Upper lobe of right lung (tissue), 1 donor: ENCODE results near the gene BABAM2. TPM values are rescaled to one million over a fixed set of nuclear protein-coding genes. Genes with fewer than 3 reads are reported as not detected.

ENCODE experiments used
- ATAC-seq: fragments of 200-7000 bp; cut with Tn5 transposase; one replicate; pipeline ENCODE4 v1.9.1; 2020; ENCODE audit warnings: mild to moderate bottlenecking, moderate library complexity
- DNase-seq: peaks from one replicate; pipeline ENCODE4 v3.0.0-alpha.2; 2020
- H3K27ac ChIP-seq: fragments of 200-600 bp; one replicate; pipeline ENCODE4 v1.8.0; 2022
- H3K27me3 ChIP-seq: fragments of 200-600 bp; one replicate; pipeline ENCODE4 v1.8.0; 2022; ENCODE audit warnings: mild to moderate bottlenecking
- H3K36me3 ChIP-seq: fragments of 200-600 bp; one replicate; pipeline ENCODE4 v1.8.0; 2022
- H3K4me1 ChIP-seq: fragments of 200-600 bp; one replicate; pipeline ENCODE4 v1.8.0; 2022
- H3K4me3 ChIP-seq: fragments of 200-600 bp; one replicate; pipeline ENCODE4 v1.8.0; 2022; ENCODE audit warnings: mild to moderate bottlenecking
- H3K9me3 ChIP-seq: fragments of 200-600 bp; one replicate; pipeline ENCODE4 v1.8.0; 2022
- CTCF ChIP-seq: fragments of 200-600 bp; IDR thresholded peaks from one replicate; pipeline ENCODE4 v1.8.0; 2022; ENCODE audit warnings: antibody characterized with exemption
- intact Hi-C: fragments of 100-400 bp; cut with DNase I; formaldehyde crosslinking; loops from one replicate; pipeline ENCODE4 v1.11.0; 2022
- total RNA-seq: library from RNA; stranded (reverse); fragmentation: NEBNext Ultra II Directional; extraction: Animal tissue kit (Norgen Biotek cat#: 25700); gene quantifications from one replicate; pipeline ENCODE4 v1.2.1, GENCODE V29; 2021
- donor health status: DM: no; HTN: yes; CAD: no; lungs with severe emphysema.

The BABAM2 gene
- total RNA-seq, 1 donor from 2014 or later, result 36.2 TPM

- H3K4me3 ChIP-seq, result no peak overlapping the region
- intact Hi-C loops, result no loop called here
- DNase-seq (no peak), ATAC-seq (peak; percentile 26)
- H3K36me3 ChIP-seq, result peaks cover 9% of the 10 kb centered on the region
- TF ChIP-seq CTCF, result no peak
- no peaks in the 10 kb centered on the region for H3K4me1 ChIP-seq
- no peaks in the 10 kb centered on the region for H3K9me3 ChIP-seq
- H3K27ac ChIP-seq, result no peak overlapping the region
- no peaks in the 10 kb centered on the region for H3K27me3 ChIP-seq
Measured at GRCh38 chr2:27903649-27904404, 13.3 kb downstream of the BABAM2 start.

GRCh38 chr2:27904405-27904665 is 13.8 kb downstream of the BABAM2 start:
- ATAC-seq (no peak), DNase-seq (no peak)
- Histone ChIP-seq H3K9me3 (no peaks in the 10 kb centered on the region), H3K4me3 (no peak overlapping the region), H3K27me3 (no peaks in the 10 kb centered on the region), H3K4me1 (no peaks in the 10 kb centered on the region), H3K36me3 (peaks cover 9% of the 10 kb centered on the region), H3K27ac (no peak overlapping the region)
- TF ChIP-seq CTCF, result no peak
- intact Hi-C loops, result no loop called here

- intact Hi-C loops, result no loop called here
- Histone ChIP-seq H3K4me1 (no peaks in the 10 kb centered on the region), H3K27ac (no peak overlapping the region), H3K36me3 (peaks cover 9% of the 10 kb centered on the region), H3K27me3 (no peaks in the 10 kb centered on the region), H3K9me3 (no peaks in the 10 kb centered on the region), H3K4me3 (no peak overlapping the region)
- TF ChIP-seq CTCF, result no peak
- ATAC-seq (no peak), DNase-seq (no peak)
Measured at GRCh38 chr2:27906074-27906473, 15.5 kb downstream of the BABAM2 start.

GRCh38 chr2:27907547-27907946 is 17.0 kb downstream of the BABAM2 start:
- no peaks in the 10 kb centered on the region for H3K27me3 ChIP-seq
- ATAC-seq (no peak), DNase-seq (no peak)
- H3K27ac ChIP-seq, result no peak overlapping the region
- H3K4me1 ChIP-seq, result no peaks in the 10 kb centered on the region
- no peaks in the 10 kb centered on the region for H3K36me3 ChIP-seq
- TF ChIP-seq CTCF, result no peak
- no peaks in the 10 kb centered on the region for H3K9me3 ChIP-seq
- no peak overlapping the region for H3K4me3 ChIP-seq
- intact Hi-C loops, result no loop called here

- intact Hi-C loops, result no loop called here
- no peak for DNase-seq
- Histone ChIP-seq H3K4me1 (peaks cover 9% of the 10 kb centered on the region), H3K9me3 (no peaks in the 10 kb centered on the region), H3K36me3 (no peaks in the 10 kb centered on the region), H3K27ac (no peak overlapping the region), H3K27me3 (no peaks in the 10 kb centered on the region), H3K4me3 (no peak overlapping the region)
- no peak for TF ChIP-seq CTCF
- no peak for ATAC-seq
Measured at GRCh38 chr2:27909901-27910300, 19.4 kb downstream of the BABAM2 start.
